Measurements from ENCODE around the gene MICU1. TPM values are rescaled to one million over a fixed set of nuclear protein-coding genes. Genes with fewer than 3 reads are reported as not detected.
"Not testable (repeated sequence)": the region's sequence is repeated elsewhere in the genome, so short reads cannot be mapped to it uniquely, and the experiment has no call there.

The MICU1 gene
- polyA plus RNA-seq, 1 experiment = 40.4 TPM

GRCh38 chr10:72414642-72415041 lies 211.2 kb downstream of the MICU1 start:
- no peaks in the 10 kb centered on the region for H3K27me3 ChIP-seq (ENCODE audit: control insufficient read depth, insufficient read depth, low read length)
- no peak overlapping the region for H3K4me3 ChIP-seq (ENCODE audit: low read depth, low read length)
- ChIA-PET POLR2A (no interaction called here), CTCF (no interaction called here)
- TF ChIP-seq CTCF (IDR thresholded peaks at IDR 0.05; ENCODE audit: insufficient read depth, low read depth, low read length) = no peak
- H3K36me3 ChIP-seq (ENCODE audit: control insufficient read depth, insufficient read depth, low read length) = no peaks in the 10 kb centered on the region
- no peak for DNase-seq (ENCODE audit: low read depth)

GRCh38 chr10:72409167-72409566 lies 216.7 kb downstream of the MICU1 start:
- POLR2A ChIA-PET = no interaction called here
- H3K27me3 ChIP-seq (ENCODE audit: control insufficient read depth, insufficient read depth, low read length) = no peaks in the 10 kb centered on the region
- CTCF ChIA-PET = no interaction called here
- DNase-seq (ENCODE audit: low read depth) = no peak
- no peak overlapping the region for H3K4me3 ChIP-seq (ENCODE audit: low read depth, low read length)
- TF ChIP-seq CTCF (IDR thresholded peaks at IDR 0.05; ENCODE audit: insufficient read depth, low read depth, low read length) = no peak
- no peaks in the 10 kb centered on the region; the same call in 1 of the 2 replicates for H3K36me3 ChIP-seq (ENCODE audit: control insufficient read depth, insufficient read depth, low read length)

GRCh38 chr10:72407927-72408600 lies 217.8 kb downstream of the MICU1 start:
- H3K4me3 ChIP-seq (ENCODE audit: low read depth, low read length) = no peak overlapping the region
- no peak for TF ChIP-seq CTCF (IDR thresholded peaks at IDR 0.05; ENCODE audit: insufficient read depth, low read depth, low read length)
- ChIA-PET POLR2A (no interaction called here), CTCF (no interaction called here)
- H3K36me3 ChIP-seq (ENCODE audit: control insufficient read depth, insufficient read depth, low read length) = no peaks in the 10 kb centered on the region; the same call in 1 of the 2 replicates
- no peaks in the 10 kb centered on the region for H3K27me3 ChIP-seq (ENCODE audit: control insufficient read depth, insufficient read depth, low read length)
- DNase-seq (ENCODE audit: low read depth) = no peak

- Histone ChIP-seq H3K27me3 (ENCODE audit: control insufficient read depth, insufficient read depth, low read length) (no peaks in the 10 kb centered on the region), H3K36me3 (ENCODE audit: control insufficient read depth, insufficient read depth, low read length) (peaks cover 1% of the 10 kb centered on the region; the same call in 1 of the 2 replicates), H3K4me3 (ENCODE audit: low read depth, low read length) (no peak overlapping the region)
- no peak for DNase-seq (ENCODE audit: low read depth)
- no peak for TF ChIP-seq CTCF (IDR thresholded peaks at IDR 0.05; ENCODE audit: insufficient read depth, low read depth, low read length)
- ChIA-PET POLR2A (no interaction called here), CTCF (no interaction called here)
Measured at GRCh38 chr10:72407471-72407870, 218.4 kb downstream of the MICU1 start.

- DNase-seq (ENCODE audit: low read depth); H3K4me3 ChIP-seq (ENCODE audit: low read depth, low read length); POLR2A ChIA-PET; H3K27me3 ChIP-seq (ENCODE audit: control insufficient read depth, insufficient read depth, low read length); H3K36me3 ChIP-seq (ENCODE audit: control insufficient read depth, insufficient read depth, low read length): not testable (repeated sequence)
- CTCF ChIA-PET = interaction anchor here (1.3 kb wide), 1 partner anchor 16 kb away, joined by 3 read pairs; no protein-coding TSS in a partner anchor
Measured at GRCh38 chr10:72395581-72395980, 230.3 kb downstream of the MICU1 start.

GRCh38 chr10:72392571-72392970 lies 233.3 kb downstream of the MICU1 start:
- DNase-seq (ENCODE audit: low read depth) = no peak
- Histone ChIP-seq H3K27me3 (ENCODE audit: control insufficient read depth, insufficient read depth, low read length) (no peaks in the 10 kb centered on the region), H3K4me3 (ENCODE audit: low read depth, low read length) (no peak overlapping the region), H3K36me3 (ENCODE audit: control insufficient read depth, insufficient read depth, low read length) (no peaks in the 10 kb centered on the region)
- ChIA-PET CTCF (no interaction called here), POLR2A (no interaction called here)
- TF ChIP-seq CTCF (IDR thresholded peaks at IDR 0.05; ENCODE audit: insufficient read depth, low read depth, low read length) = no peak
